ENCODE data around the gene CDK14. TPM values are rescaled to one million over a fixed set of nuclear protein-coding genes. Genes with fewer than 3 reads are reported as not detected.

Gene CDK14
- total and polyA plus RNA-seq, 5 experiments from 2014 or later, result 0.15 to 3.6 (median 2.8) TPM; not detected in 2

DNA sequence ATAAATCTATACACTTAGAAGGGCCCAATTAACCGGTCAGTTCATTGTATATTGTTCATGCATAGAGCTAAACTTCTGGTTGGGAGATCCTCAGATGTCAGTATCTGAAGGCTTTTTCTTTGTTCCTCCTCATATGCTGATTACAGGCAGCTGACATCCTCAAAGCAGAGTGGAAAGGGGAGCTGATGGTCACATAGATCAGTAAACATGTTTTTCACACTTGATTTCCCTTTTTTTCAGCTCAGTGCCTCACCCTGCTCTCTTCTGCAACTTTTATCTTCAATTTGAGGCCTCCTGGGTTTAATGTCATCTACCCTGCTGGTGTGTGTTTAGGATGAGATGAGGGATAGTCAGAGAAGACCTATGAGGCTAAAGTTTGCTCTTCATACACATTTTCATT, 370.2 kb downstream of the CDK14 start:
- Mint-ChIP-seq H3K9me3 (peaks cover 0 to 11% (median under 1%) of the 10 kb centered on the region in 9 donors), H3K27ac (no peak overlapping the region), H3K36me3 (no peaks in the 10 kb centered on the region), H3K4me1 (peaks cover 0 to 2% (median under 1%) of the 10 kb centered on the region in 4 donors), H3K4me3 (no peak overlapping the region), H3K27me3 (peaks cover 0 to under 1% (median 0%) of the 10 kb centered on the region in 5 donors)
- ATAC-seq (no peak), DNase-seq (no peak)
- POLR2A ChIA-PET, result no interaction called here

DNA sequence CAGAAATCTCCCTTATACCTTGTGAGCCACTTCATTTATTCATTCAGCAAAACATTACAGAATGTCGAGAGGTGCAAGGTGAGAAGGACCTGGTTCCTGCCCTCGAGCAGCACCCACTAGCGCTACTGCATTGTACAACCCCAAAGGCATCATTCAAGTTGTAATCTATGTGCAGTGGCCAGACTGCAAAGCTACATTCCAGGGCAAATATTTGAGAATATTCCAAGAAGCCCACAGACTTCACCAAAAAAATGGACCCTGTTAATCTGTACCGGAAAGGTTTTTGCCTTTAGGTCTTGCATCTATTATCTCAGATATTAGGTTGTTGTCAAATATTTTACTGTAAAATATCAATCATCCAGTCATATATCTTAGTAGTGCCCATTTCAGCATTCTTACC, 372.8 kb downstream of the CDK14 start:
- POLR2A ChIA-PET, result no interaction called here
- ATAC-seq (no peak), DNase-seq (no peak)
- Mint-ChIP-seq H3K27me3 (peaks cover 0 to 1% (median 0%) of the 10 kb centered on the region in 5 donors), H3K9me3 (peaks cover 0 to 14% (median 4%) of the 10 kb centered on the region in 9 donors), H3K36me3 (no peaks in the 10 kb centered on the region), H3K27ac (no peak overlapping the region), H3K4me1 (peaks cover 0 to 2% (median 0%) of the 10 kb centered on the region in 4 donors), H3K4me3 (no peak overlapping the region)

DNA sequence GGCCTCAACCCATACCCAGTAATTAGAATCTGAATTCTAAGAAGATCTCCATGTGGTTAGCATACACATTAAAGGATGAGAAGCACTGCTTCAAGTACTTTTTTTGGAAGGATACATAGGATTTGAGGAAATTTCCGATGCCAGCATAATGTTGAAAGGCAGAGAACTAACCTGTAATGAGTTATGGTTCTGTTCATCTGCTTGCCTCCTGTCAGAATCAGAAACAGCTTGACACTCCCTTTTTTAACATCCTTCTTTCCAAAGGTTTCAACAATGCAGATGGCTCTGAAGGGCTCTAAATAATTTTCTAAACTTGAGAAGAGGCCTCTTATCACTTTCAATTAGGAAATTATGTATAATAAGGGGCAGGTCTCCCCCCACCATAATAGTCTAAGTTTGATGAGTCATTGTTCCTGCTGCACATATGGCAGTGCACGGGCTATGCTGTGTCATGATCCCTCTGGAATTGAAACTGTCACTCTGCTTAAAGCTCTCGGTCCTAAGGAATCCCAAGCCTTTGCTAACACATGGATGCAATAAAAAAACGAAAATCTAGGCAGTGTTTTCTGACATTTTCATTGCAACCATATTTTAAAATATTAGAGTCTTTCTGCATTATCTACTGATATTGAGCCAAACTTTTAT, 376.9 kb downstream of the CDK14 start:
- peaks cover 0 to 13% (median 1%) of the 10 kb centered on the region in 5 donors for H3K27me3 Mint-ChIP-seq
- POLR2A ChIA-PET, result no interaction called here
- no peaks in the 10 kb centered on the region for H3K4me1 Mint-ChIP-seq

DNA sequence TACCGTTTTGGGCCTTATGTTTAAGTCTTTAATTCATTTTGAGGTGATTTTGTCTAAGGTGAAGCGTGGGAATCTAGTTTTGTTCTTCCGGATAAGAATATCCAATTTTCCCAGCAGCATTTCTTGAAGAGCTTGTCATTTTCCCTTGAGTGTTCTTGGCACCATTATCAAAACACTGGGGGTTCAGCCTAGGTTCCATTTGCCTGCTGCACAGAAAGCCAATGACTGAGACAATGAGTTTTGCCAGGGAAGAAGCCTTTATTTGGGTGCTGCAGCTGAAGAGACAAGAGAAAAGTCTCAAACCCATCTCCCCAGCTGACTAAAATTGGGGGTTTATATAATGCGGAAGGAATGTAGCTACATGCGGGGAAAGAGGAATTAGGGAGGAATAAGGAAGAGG, 380.9 kb downstream of the CDK14 start:
- no peak for ATAC-seq
- Mint-ChIP-seq H3K27me3 (peaks cover 0 to 15% (median 0%) of the 10 kb centered on the region in 5 donors), H3K36me3 (peaks cover 0 to 6% (median 0%) of the 10 kb centered on the region in 3 donors), H3K27ac (no peak overlapping the region), H3K9me3 (peaks cover 0 to 46% (median 18%) of the 10 kb centered on the region in 9 donors), H3K4me1 (no peaks in the 10 kb centered on the region), H3K4me3 (no peak overlapping the region)
- POLR2A ChIA-PET, result interaction anchor here (0.5 kb wide), 1 partner anchor 37 kb away, joined by 4 read pairs; no protein-coding TSS in a partner anchor
- no peak for DNase-seq

More for the DNA sequence above, 376.9 kb downstream of the CDK14 start:
- no peak for ATAC-seq
- H3K4me3 Mint-ChIP-seq, result no peak overlapping the region
- no peaks in the 10 kb centered on the region for H3K36me3 Mint-ChIP-seq
- no peak overlapping the region for H3K27ac Mint-ChIP-seq
- no peak for DNase-seq
- H3K9me3 Mint-ChIP-seq, result peaks cover 0 to 39% (median 18%) of the 10 kb centered on the region in 9 donors

DNA sequence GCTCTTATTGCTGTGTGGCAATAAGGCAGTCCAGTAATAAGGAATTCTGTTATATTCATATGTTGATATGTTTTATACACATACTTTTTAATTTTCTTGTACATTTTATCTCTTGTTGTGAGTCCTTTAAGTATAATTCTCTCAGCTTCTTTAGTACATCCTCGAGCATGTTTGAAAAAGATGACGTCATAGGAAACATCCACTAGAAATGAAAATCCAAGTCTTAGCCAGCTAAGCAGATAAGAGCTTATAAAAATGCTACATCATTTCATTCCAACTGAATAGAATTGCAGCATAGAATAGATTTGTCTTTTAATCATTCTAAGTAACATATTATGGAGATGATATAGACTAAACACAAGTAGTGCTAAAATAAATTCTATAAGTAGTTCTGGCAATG, 384.4 kb downstream of the CDK14 start:
- Mint-ChIP-seq H3K27ac (no peak overlapping the region), H3K27me3 (peaks cover 0 to 15% (median 0%) of the 10 kb centered on the region in 5 donors), H3K9me3 (peaks cover 0 to 39% (median 21%) of the 10 kb centered on the region in 9 donors), H3K36me3 (peaks cover 0 to 11% (median 0%) of the 10 kb centered on the region in 3 donors), H3K4me3 (no peak overlapping the region), H3K4me1 (no peaks in the 10 kb centered on the region)
- POLR2A ChIA-PET, result no interaction called here
- DNase-seq (no peak), ATAC-seq (no peak)

DNA sequence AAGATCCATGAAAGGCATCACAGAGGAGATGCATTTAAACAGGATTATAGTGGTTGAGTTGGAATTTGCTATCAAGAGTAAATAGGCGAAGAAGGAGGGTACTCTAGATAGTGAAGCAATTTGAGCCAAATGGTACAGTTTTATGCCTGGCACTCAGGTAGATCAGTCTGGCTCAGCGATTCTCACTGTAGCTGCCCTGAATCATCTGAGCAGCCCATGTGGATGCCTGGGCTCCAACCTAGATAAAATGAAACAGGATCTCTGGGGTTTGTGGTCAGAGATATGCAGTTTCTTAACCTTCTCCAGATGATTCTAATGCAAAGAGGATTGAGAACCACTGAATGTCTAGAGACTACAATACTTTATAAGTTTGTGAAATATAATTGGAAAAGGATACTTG, 386.1 kb downstream of the CDK14 start:
- H3K4me1 Mint-ChIP-seq, result no peaks in the 10 kb centered on the region
- peaks cover 0 to 28% (median 14%) of the 10 kb centered on the region in 9 donors for H3K9me3 Mint-ChIP-seq
- ATAC-seq (no peak), DNase-seq (no peak)
- POLR2A ChIA-PET, result no interaction called here
- no peak overlapping the region for H3K4me3 Mint-ChIP-seq
- H3K27me3 Mint-ChIP-seq, result peaks cover 0 to 10% (median 0%) of the 10 kb centered on the region in 5 donors
- H3K27ac Mint-ChIP-seq, result no peak overlapping the region
- H3K36me3 Mint-ChIP-seq, result peaks cover 0 to 11% (median 0%) of the 10 kb centered on the region in 3 donors

DNA sequence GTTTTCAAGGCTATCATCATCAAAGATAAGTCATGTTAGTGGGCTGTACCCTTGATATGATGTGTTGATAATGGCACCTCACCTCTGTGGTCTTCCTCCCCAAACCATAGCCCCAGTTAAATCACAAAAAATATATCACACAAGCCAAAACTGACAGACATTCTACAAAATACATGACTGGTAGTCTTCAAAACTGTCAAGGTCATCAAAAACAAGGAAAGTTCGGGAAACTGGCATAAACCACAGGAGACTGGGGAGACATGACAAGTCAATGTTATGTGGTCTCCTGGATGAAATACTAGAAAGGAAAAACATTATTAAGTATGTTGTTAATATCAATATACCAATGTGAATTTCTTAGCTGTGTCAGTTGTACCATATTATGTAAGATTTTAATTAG, 388.6 kb downstream of the CDK14 start:
- Mint-ChIP-seq H3K4me1 (no peaks in the 10 kb centered on the region), H3K36me3 (peaks cover 0 to 11% (median 0%) of the 10 kb centered on the region in 3 donors), H3K4me3 (peak overlapping the region in 1 of 10 donors; percentile 30), H3K27ac (no peak overlapping the region), H3K27me3 (no peaks in the 10 kb centered on the region), H3K9me3 (peaks cover 0 to 20% (median 14%) of the 10 kb centered on the region in 9 donors)
- ATAC-seq (no peak), DNase-seq (no peak)
- POLR2A ChIA-PET, result no interaction called here

DNA sequence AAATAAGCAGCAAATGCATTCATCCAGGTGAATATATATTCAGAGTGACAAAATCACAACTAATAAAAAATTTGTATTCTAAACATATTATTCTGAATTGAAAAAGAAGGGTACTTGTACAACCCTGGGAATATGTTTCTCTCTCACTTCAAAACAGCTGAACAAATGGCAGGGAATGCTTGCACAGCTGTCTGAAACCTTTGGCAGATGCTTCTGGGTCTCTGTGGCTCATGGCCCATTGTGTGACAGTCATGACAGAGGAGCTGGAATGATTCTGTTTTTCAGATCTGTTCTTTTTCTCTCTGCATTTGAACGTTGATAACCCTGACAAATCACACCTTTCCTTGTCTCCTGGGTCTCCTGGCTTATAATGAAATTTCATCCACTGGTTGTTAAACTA, 392.4 kb downstream of the CDK14 start:
- peaks cover 0 to 3% (median 0%) of the 10 kb centered on the region in 9 donors for H3K9me3 Mint-ChIP-seq
- POLR2A ChIA-PET, result no interaction called here
- H3K4me1 Mint-ChIP-seq, result no peaks in the 10 kb centered on the region

DNA sequence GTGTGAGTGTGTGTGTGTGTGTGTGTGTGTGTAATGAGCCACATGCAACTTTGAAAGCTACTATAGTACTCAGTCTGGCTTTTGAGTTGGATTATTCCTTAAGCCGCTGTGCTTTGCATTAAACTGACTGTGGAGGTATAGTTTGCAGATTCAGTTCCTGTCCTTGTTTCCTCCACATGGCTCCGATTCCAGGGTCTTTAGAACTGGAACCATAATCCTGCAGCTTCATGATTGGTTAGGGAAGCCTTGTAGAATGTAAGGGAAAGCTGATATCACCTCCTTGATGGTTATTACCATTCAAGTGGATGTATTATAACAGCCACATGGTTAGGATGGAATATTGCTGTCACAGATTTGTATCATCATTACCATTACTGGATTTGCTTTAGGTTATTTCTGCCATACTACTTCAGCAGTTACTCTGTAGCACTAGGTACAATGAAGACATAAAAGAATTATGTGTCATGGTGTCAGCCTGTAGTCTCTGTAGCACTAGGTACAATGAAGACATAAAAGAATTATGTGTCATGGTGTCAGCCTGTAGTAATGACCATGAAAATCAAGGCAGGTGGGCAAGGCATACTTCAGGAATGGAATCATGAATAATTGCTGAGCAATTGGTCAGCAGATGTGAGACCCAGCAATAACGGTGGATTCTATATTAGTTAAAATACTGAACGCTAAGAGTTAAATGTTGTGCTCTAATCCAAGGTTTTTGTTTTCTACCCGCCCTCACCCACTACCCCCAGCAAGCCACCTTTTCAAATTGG, 393.1 kb downstream of the CDK14 start:
- H3K4me3 Mint-ChIP-seq, result no peak overlapping the region
- H3K9me3 Mint-ChIP-seq, result peaks cover 0 to 3% (median 0%) of the 10 kb centered on the region in 9 donors
- ATAC-seq, result no peak
- DNase-seq, result no peak
- peaks cover 0 to 8% (median 0%) of the 10 kb centered on the region in 5 donors for H3K27me3 Mint-ChIP-seq
- H3K27ac Mint-ChIP-seq, result no peak overlapping the region
- POLR2A ChIA-PET, result no interaction called here
- H3K4me1 Mint-ChIP-seq, result no peaks in the 10 kb centered on the region
- H3K36me3 Mint-ChIP-seq, result no peaks in the 10 kb centered on the region

More for the DNA sequence above, 392.4 kb downstream of the CDK14 start:
- H3K36me3 Mint-ChIP-seq, result no peaks in the 10 kb centered on the region
- peaks cover 0 to 8% (median 0%) of the 10 kb centered on the region in 5 donors for H3K27me3 Mint-ChIP-seq
- no peak overlapping the region for H3K27ac Mint-ChIP-seq
- no peak for DNase-seq
- no peak overlapping the region for H3K4me3 Mint-ChIP-seq
- no peak for ATAC-seq

DNA sequence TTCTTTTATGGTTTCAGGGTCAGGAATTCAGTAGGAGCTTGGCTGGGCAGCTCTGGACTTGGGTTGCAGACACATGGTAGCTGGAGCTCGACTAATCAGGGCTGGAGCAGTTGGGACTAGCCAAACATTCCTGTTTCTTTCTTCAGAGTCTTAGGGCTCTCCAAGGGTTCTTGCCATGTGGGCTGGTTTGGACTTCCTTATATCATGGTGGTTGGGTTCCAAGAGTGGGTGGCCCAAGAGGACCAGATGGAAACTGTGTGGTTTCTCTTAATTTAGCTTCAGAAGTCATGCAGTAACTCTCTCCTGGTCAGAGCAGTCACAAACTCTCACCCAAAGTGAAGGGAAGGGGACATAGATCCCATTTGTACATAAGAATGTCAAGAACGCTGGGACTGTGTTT, 398.0 kb downstream of the CDK14 start:
- Mint-ChIP-seq H3K27ac (no peak overlapping the region), H3K36me3 (no peaks in the 10 kb centered on the region), H3K9me3 (peaks cover 0 to 5% (median 0%) of the 10 kb centered on the region in 9 donors), H3K27me3 (peaks cover 0 to 8% (median 0%) of the 10 kb centered on the region in 5 donors), H3K4me3 (no peak overlapping the region), H3K4me1 (no peaks in the 10 kb centered on the region)
- POLR2A ChIA-PET, result no interaction called here
- DNase-seq (no peak), ATAC-seq (no peak)

DNA sequence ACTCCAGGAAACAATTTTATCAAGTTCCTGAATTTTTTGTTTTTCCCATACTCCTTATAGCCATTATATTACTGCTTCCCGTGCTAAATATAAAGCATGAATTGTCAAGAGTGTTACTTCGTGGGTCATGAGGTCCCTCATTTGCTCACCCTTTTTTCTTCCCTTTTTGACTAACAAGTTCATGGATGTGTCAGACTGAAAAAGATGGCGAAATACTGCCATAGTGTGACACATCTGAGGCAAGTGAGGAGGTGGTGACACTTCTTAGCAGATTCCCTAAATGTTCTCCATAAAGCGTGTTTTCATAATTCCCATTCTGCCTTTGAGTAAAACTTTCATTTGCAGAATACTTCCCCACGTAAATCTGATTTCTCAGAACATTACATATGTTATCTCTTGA, 398.5 kb downstream of the CDK14 start:
- no peak overlapping the region for H3K27ac Mint-ChIP-seq
- no peaks in the 10 kb centered on the region for H3K36me3 Mint-ChIP-seq
- POLR2A ChIA-PET, result no interaction called here
- H3K4me1 Mint-ChIP-seq, result no peaks in the 10 kb centered on the region
- H3K4me3 Mint-ChIP-seq, result no peak overlapping the region
- H3K27me3 Mint-ChIP-seq, result peaks cover 0 to 8% (median 0%) of the 10 kb centered on the region in 5 donors
- peaks cover 0 to 5% (median 0%) of the 10 kb centered on the region in 9 donors for H3K9me3 Mint-ChIP-seq
- DNase-seq (no peak), ATAC-seq (no peak)

DNA sequence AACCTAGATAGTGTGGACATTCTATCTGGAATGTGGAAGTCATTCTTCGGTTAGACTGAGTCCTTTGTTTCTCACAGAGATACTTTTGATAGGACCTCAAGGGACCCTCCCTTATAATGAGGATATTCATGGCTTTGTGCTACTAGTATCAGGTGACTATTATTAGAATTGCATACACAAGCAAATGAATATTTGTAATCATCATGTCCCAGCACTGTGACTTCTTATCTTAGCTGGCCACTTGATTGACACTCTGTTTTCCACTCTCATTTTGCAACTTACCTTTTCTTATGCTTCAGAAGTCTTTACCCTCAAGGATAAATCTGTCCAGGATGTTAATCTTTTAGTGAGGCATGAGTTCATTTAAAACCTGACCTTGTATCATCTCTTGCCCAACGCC, 399.9 kb downstream of the CDK14 start:
- H3K27me3 Mint-ChIP-seq, result peaks cover 0 to 6% (median 0%) of the 10 kb centered on the region in 5 donors
- POLR2A ChIA-PET, result no interaction called here
- no peaks in the 10 kb centered on the region for H3K36me3 Mint-ChIP-seq
- peaks cover 0 to 4% (median 0%) of the 10 kb centered on the region in 9 donors for H3K9me3 Mint-ChIP-seq
- no peaks in the 10 kb centered on the region for H3K4me1 Mint-ChIP-seq
- no peak overlapping the region for H3K27ac Mint-ChIP-seq
- no peak for DNase-seq
- H3K4me3 Mint-ChIP-seq, result no peak overlapping the region
- ATAC-seq, result no peak

Measured in naive thymus-derived CD8-positive, alpha-beta T cell (primary cell).